Spleen (tissue), 11 donors: ENCODE measurements around the gene MGME1. TPM values are rescaled to one million over a fixed set of nuclear protein-coding genes. Genes with fewer than 3 reads are reported as not detected.

Experiments
- DNase-seq: peaks from one replicate; pipeline ENCODE4 v3.0.0-alpha.2; 2020
- H3K27ac ChIP-seq, 8 donors: fragments of 200-600 bp; sonication (generic) in 7 of 8; 1 replicate in 4 of 8; 2 replicates in 4 of 8; pipeline versions ENCODE4 v1.5.0 to v1.8.0; 2016 to 2021; ENCODE audit warnings: inconsistent platforms in 4 of 8, mild to moderate bottlenecking in 4 of 8, moderate library complexity in 1 of 8
- H3K27me3 ChIP-seq, 7 donors: fragments of 200-600 bp; sonication (generic) in 6 of 7; replicated peaks in 1 of 7; 1 replicate in 4 of 7; 2 replicates in 3 of 7; pipeline versions ENCODE4 v1.5.0 to v1.8.0; 2016 to 2021; ENCODE audit warnings: inconsistent platforms in 3 of 7, mild to moderate bottlenecking in 1 of 7
- H3K36me3 ChIP-seq, 6 donors: fragments of 200-600 bp; sonication (generic) in 5 of 6; 1 replicate in 4 of 6; 2 replicates in 2 of 6; pipeline versions ENCODE4 v1.5.0 to v1.8.0; 2016 to 2021; ENCODE audit warnings: inconsistent platforms in 2 of 6
- H3K4me1 ChIP-seq, 6 donors: fragments of 200-600 bp; sonication (generic) in 5 of 6; 1 replicate in 3 of 6; 2 replicates in 3 of 6; pipeline versions ENCODE4 v1.5.0 to v1.8.0; 2016 to 2021; ENCODE audit warnings: inconsistent platforms in 3 of 6
- H3K4me3 ChIP-seq, 8 donors: fragments of 200-600 bp; sonication (generic) in 7 of 8; 1 replicate in 4 of 8; 2 replicates in 4 of 8; pipeline versions ENCODE4 v1.5.0 to v1.8.0; 2016 to 2021; ENCODE audit warnings: inconsistent platforms in 4 of 8, mild to moderate bottlenecking in 4 of 8, moderate library complexity in 2 of 8
- H3K9me3 ChIP-seq, 8 donors: fragments of 200-600 bp; sonication (generic) in 7 of 8; 1 replicate in 4 of 8; 2 replicates in 4 of 8; pipeline versions ENCODE4 v1.5.0 to v1.8.0; 2016 to 2021; ENCODE audit warnings: inconsistent platforms in 4 of 8
- CTCF ChIP-seq, 11 experiments: fragments of 200-600 bp in 7 of 11; fragments of 450-650 bp in 4 of 11; sonication (generic) in 4 of 11; IDR thresholded peaks in 8 of 11; conservative IDR thresholded peaks in 3 of 11; 1 replicate in 7 of 11; 2 replicates in 4 of 11; pipeline versions ENCODE4 v1.4.0 to v1.8.0; 2016 to 2021; ENCODE audit warnings: antibody characterized with exemption in 11 of 11, inconsistent platforms in 4 of 11, mild to moderate bottlenecking in 1 of 11
- POLR2A ChIP-seq, 3 donors: fragments of 450-650 bp; IDR thresholded peaks; one replicate each; pipeline ENCODE4 v1.5.1; 2017; ENCODE audit warnings: antibody characterized with exemption in 3 of 3, mild to moderate bottlenecking in 1 of 3
- POLR2AphosphoS5 ChIP-seq, 3 donors: sonication (generic); formaldehyde crosslinking; IDR thresholded peaks; one replicate each; pipeline ENCODE4 v1.5.1; 2017; ENCODE audit warnings: antibody characterized with exemption in 3 of 3
- WGBS, 5 donors: extraction: QIAGEN DNeasy Blood & Tissue Kit in 3 of 5; methylation state at CpG; one replicate each; pipeline versions ENCODE4 v1.1.5 to v1.1.7; 2013 to 2018; 5-methylcytosine and 5-hydroxymethylcytosine counted together
- intact Hi-C: fragments of 100-400 bp; cut with DNase I; formaldehyde crosslinking; loops from one replicate; pipeline ENCODE4 v1.15.0; 2023; ENCODE audit warnings: low total_unique reads
- polyA plus RNA-seq, 3 donors: library from polyadenylated mRNA; stranded (reverse); fragments of 200-250 nt; gene quantifications; one replicate each; pipeline ENCODE4 v1.2.1, GENCODE V29; 2013
- total RNA-seq, 7 donors: library from RNA; depleted of rRNA in 3 of 7; stranded (reverse); fragments of >200 nt in 3 of 7; fragmentation: NEBNext Ultra II Directional in 4 of 7; extraction: Animal tissue kit (Norgen Biotek cat#: 25700) in 4 of 7; gene quantifications; one replicate each; pipeline versions ENCODE4 v1.1.0 to v1.2.1, GENCODE V29; 2016 to 2021
- donor health status: healthy with polysubstance abuse.
- donor health status: DM: no; HTN: no; CAD: no; lungs with moderate emphysema.
- donor health status: DM: no; HTN: no; CAD: no.
- donor health status: Bipolar disorder and iron deficiency.
- donor health status: healthy.
- donor health status: DM: no; HTN: no; CAD: no.
- donor health status: DM: yes; HTN: yes; CAD: no.

MGME1 gene
- total and polyA plus RNA-seq, 10 donors, result 20.9 to 33.4 (median 27.6) TPM

- Histone ChIP-seq H3K4me1 (peaks cover 0 to 28% (median 11%) of the 10 kb centered on the region in 6 donors), H3K27ac (peak overlapping the region in 5 of 8 donors; percentile 39 to 73 (median 44)), H3K4me3 (no peak overlapping the region), H3K36me3 (peaks cover 0 to 37% (median 18%) of the 10 kb centered on the region in 6 donors), H3K27me3 (no peaks in the 10 kb centered on the region), H3K9me3 (no peaks in the 10 kb centered on the region)
- no peak for TF ChIP-seq POLR2A (IDR thresholded peaks at IDR 0.05)
- no peak for TF ChIP-seq POLR2AphosphoS5 (IDR thresholded peaks at IDR 0.05)
- TF ChIP-seq CTCF (IDR thresholded peaks at IDR 0.05 in 8 of 11, conservative IDR thresholded peaks at IDR 0.05 in 3 of 11), result no peak
- intact Hi-C loops, result loop anchor here (10.0 kb wide), 4 partner anchors 49 to 489 kb away; partner anchors contain the start of gene BFSP1
- 77 to 93% (median 86%) methylated on average over 3 of the region's 3 CpGs for WGBS, 5 donors
- DNase-seq, result no peak
Observed at GRCh38 chr20:17993546-17993945, 24.7 kb downstream of the MGME1 start.

GRCh38 chr20:17995967-17996819 is 27.4 kb downstream of the MGME1 start:
- H3K4me1 ChIP-seq, result peaks cover 0 to 28% (median 11%) of the 10 kb centered on the region in 6 donors
- TF ChIP-seq CTCF (IDR thresholded peaks at IDR 0.05 in 8 of 11, conservative IDR thresholded peaks at IDR 0.05 in 3 of 11), result peak; percentile 77 to 95 (median 92)
- TF ChIP-seq POLR2AphosphoS5 (IDR thresholded peaks at IDR 0.05), result no peak
- TF ChIP-seq POLR2A (IDR thresholded peaks at IDR 0.05), result no peak
- no peak overlapping the region for H3K4me3 ChIP-seq
- intact Hi-C loops, result loop anchor here (10.0 kb wide), 4 partner anchors 51 to 491 kb away; partner anchors contain the start of gene BFSP1
- peaks cover 0 to 10% (median 0%) of the 10 kb centered on the region in 6 donors for H3K36me3 ChIP-seq
- H3K9me3 ChIP-seq, result no peaks in the 10 kb centered on the region
- DNase-seq, result peak; percentile 62
- H3K27me3 ChIP-seq, result no peaks in the 10 kb centered on the region
- H3K27ac ChIP-seq, result no peak overlapping the region
- 25 to 31% (median 30%) methylated on average over 16 of the region's 16 CpGs for WGBS, 5 donors

GRCh38 chr20:17998446-17998845 is 29.6 kb downstream of the MGME1 start:
- no peak for TF ChIP-seq POLR2A (IDR thresholded peaks at IDR 0.05)
- TF ChIP-seq CTCF (IDR thresholded peaks at IDR 0.05 in 8 of 11, conservative IDR thresholded peaks at IDR 0.05 in 3 of 11), result no peak
- no peak for TF ChIP-seq POLR2AphosphoS5 (IDR thresholded peaks at IDR 0.05)
- Histone ChIP-seq H3K27ac (no peak overlapping the region), H3K27me3 (no peaks in the 10 kb centered on the region), H3K36me3 (no peaks in the 10 kb centered on the region), H3K4me3 (no peak overlapping the region), H3K4me1 (peaks cover 0 to 29% (median 12%) of the 10 kb centered on the region in 6 donors), H3K9me3 (no peaks in the 10 kb centered on the region)
- no peak for DNase-seq
- 77 to 88% (median 84%) methylated on average over 5 of the region's 5 CpGs for WGBS, 5 donors
- intact Hi-C loops, result loop anchor here (10.0 kb wide), 4 partner anchors 54 to 494 kb away; partner anchors contain the start of gene BFSP1

- no peak for DNase-seq
- H3K27ac ChIP-seq, result no peak overlapping the region
- H3K36me3 ChIP-seq, result no peaks in the 10 kb centered on the region
- peaks cover 3 to 40% (median 16%) of the 10 kb centered on the region in 6 donors for H3K4me1 ChIP-seq
- H3K4me3 ChIP-seq, result no peak overlapping the region
- intact Hi-C loops, result loop anchor here (10.0 kb wide), 4 partner anchors 55 to 495 kb away; partner anchors contain the start of gene BFSP1
- H3K27me3 ChIP-seq, result no peaks in the 10 kb centered on the region
- 71 to 90% (median 77%) methylated on average over 4 of the region's 4 CpGs for WGBS, 5 donors
- H3K9me3 ChIP-seq, result no peaks in the 10 kb centered on the region
- no peak for TF ChIP-seq POLR2A (IDR thresholded peaks at IDR 0.05)
- no peak for TF ChIP-seq POLR2AphosphoS5 (IDR thresholded peaks at IDR 0.05)
- TF ChIP-seq CTCF (IDR thresholded peaks at IDR 0.05 in 8 of 11, conservative IDR thresholded peaks at IDR 0.05 in 3 of 11), result no peak
Observed at GRCh38 chr20:17999566-17999965, 30.7 kb downstream of the MGME1 start.
